H1 (cell line): ENCODE results near the gene NHSL2. TPM values are rescaled to one million over a fixed set of nuclear protein-coding genes. Genes with fewer than 3 reads are reported as not detected.

ENCODE experiments used
- CTCF ChIA-PET: fragments of 300-600 bp; sonication (Branson Sonifier 250); formaldehyde crosslinking; loops from one replicate; lab custom pipeline; 2021; ENCODE audit not compliant: partially characterized antibody; lab: Charles Lee
- POLR2A ChIA-PET: fragments of 300-600 bp; sonication (Branson Sonifier 250); formaldehyde crosslinking; loops from one replicate; lab custom pipeline; 2021; ENCODE audit warnings: inconsistent platforms; ENCODE audit not compliant: partially characterized antibody; lab: Charles Lee
- DNase-seq, 2 experiments: peaks; one replicate each; pipeline versions ENCODE4 v3.0.0 to v3.0.0-alpha.2; 2010 to 2022; ENCODE audit warnings: low spot score in 2 of 2, low read depth in 1 of 2, mixed read lengths in 1 of 2
- FAIRE-seq: peaks from 2 replicates; lab custom pipeline; 2011; peaks lifted over from hg19 to GRCh38; lab: Jason Lieb, UNC
- H2AFZ ChIP-seq: 2 replicates; pipeline ENCODE4 v1.8.1; 2012; ENCODE audit warnings: low read length, inconsistent platforms
- H2AK5ac ChIP-seq: 2 replicates; pipeline ENCODE4 v1.6.1; 2013; ENCODE audit warnings: low read depth, low read length
- H2BK120ac ChIP-seq: replicated peaks from 2 replicates; pipeline ENCODE3; 2013; ENCODE audit warnings: low read depth, low read length, inconsistent platforms
- H2BK12ac ChIP-seq: 2 replicates; pipeline ENCODE4 v1.6.1; 2013; ENCODE audit warnings: low read depth, low read length
- H2BK15ac ChIP-seq: 2 replicates; pipeline ENCODE4 v1.6.1; 2013; ENCODE audit warnings: low read length
- H2BK20ac ChIP-seq: 2 replicates; pipeline ENCODE4 v1.6.1; 2013; ENCODE audit warnings: low read length
- H2BK5ac ChIP-seq: 2 replicates; pipeline ENCODE4 v1.6.1; 2013; ENCODE audit warnings: low read depth, low read length
- H3K14ac ChIP-seq: 2 replicates; pipeline ENCODE4 v1.6.1; 2013; ENCODE audit warnings: inconsistent platforms; ENCODE audit not compliant: insufficient read length
- H3K18ac ChIP-seq: 2 replicates; pipeline ENCODE4 v1.6.1; 2013; ENCODE audit warnings: low read length; ENCODE audit errors: extremely low read depth
- H3K23ac ChIP-seq: 2 replicates; pipeline ENCODE4 v1.6.1; 2013; ENCODE audit warnings: inconsistent platforms; ENCODE audit not compliant: insufficient read length
- H3K23me2 ChIP-seq: 2 replicates; pipeline ENCODE4 v1.6.1; 2013; ENCODE audit warnings: low read depth, low read length
- H3K27ac ChIP-seq: 2 replicates; pipeline ENCODE4 v1.6.1; 2011; ENCODE audit warnings: low read depth, low read length, inconsistent platforms
- H3K27me3 ChIP-seq, 4 experiments: replicated peaks in 1 of 4; 1 replicate in 1 of 4; 2 replicates in 3 of 4; pipeline versions ENCODE4 v1.6.1 to v1.8.1; 2011 to 2013; ENCODE audit warnings: low read length in 3 of 4, mild to moderate bottlenecking in 3 of 4, inconsistent platforms in 2 of 4, mixed read lengths in 2 of 4, moderate library complexity in 1 of 4; ENCODE audit not compliant: control insufficient read depth in 3 of 4, insufficient read depth in 3 of 4; ENCODE audit errors: extremely low read depth in 1 of 4
- H3K36me3 ChIP-seq, 4 experiments: 2 replicates each; pipeline versions ENCODE4 v1.6.1 to v1.8.1; 2011 to 2013; ENCODE audit warnings: mild to moderate bottlenecking in 4 of 4, low read length in 3 of 4, moderate library complexity in 2 of 4, control low read depth in 1 of 4, inconsistent platforms in 1 of 4; ENCODE audit not compliant: insufficient read depth in 4 of 4, control insufficient read depth in 2 of 4
- H3K4ac ChIP-seq: replicated peaks from 2 replicates; pipeline ENCODE3; 2013; ENCODE audit warnings: low read length, low read depth, mixed read lengths, inconsistent platforms; ENCODE audit not compliant: insufficient read length
- H3K4me1 ChIP-seq, 4 experiments: replicated peaks in 1 of 4; 1 replicate in 1 of 4; 2 replicates in 3 of 4; pipeline versions ENCODE4 v1.6.1 to v1.8.1; 2011 to 2013; ENCODE audit warnings: low read length in 3 of 4, inconsistent platforms in 2 of 4, mixed read lengths in 1 of 4; ENCODE audit not compliant: insufficient read depth in 4 of 4, control insufficient read depth in 3 of 4
- H3K4me2 ChIP-seq, 2 experiments: 2 replicates each; pipeline versions ENCODE4 v1.6.1 to v1.8.1; 2011 to 2013; ENCODE audit warnings: low read depth in 2 of 2, low read length in 2 of 2, control low read depth in 1 of 2, inconsistent platforms in 1 of 2, mild to moderate bottlenecking in 1 of 2; ENCODE audit not compliant: insufficient read depth in 1 of 2
- H3K4me3 ChIP-seq, 4 experiments: fragments of 200-600, 300-600 bp in 1 of 4; sonication (generic), shearing (Covaris generic), sonication (Bioruptor Twin) in 1 of 4; 2 replicates each; pipeline versions ENCODE4 v1.5.1 to v1.8.1; 2011 to 2016; ENCODE audit warnings: low read length in 4 of 4, low read depth in 3 of 4, control low read depth in 2 of 4, inconsistent platforms in 2 of 4, mild to moderate bottlenecking in 2 of 4, mixed read lengths in 1 of 4, moderate library complexity in 1 of 4; ENCODE audit not compliant: insufficient read depth in 2 of 4; ENCODE audit errors: extremely low read depth in 1 of 4
- H3K56ac ChIP-seq: replicated peaks from 2 replicates; pipeline ENCODE3; 2013; ENCODE audit warnings: low read depth, mild to moderate bottlenecking, mixed read lengths, low read length, inconsistent platforms; ENCODE audit not compliant: insufficient read length
- H3K79me1 ChIP-seq: 2 replicates; pipeline ENCODE4 v1.6.1; 2013; ENCODE audit warnings: low read depth, low read length, control low read depth
- H3K79me2 ChIP-seq, 2 experiments: 2 replicates each; pipeline versions ENCODE4 v1.6.1 to v1.8.1; 2012 to 2013; ENCODE audit warnings: low read length in 2 of 2, mild to moderate bottlenecking in 2 of 2, inconsistent platforms in 1 of 2; ENCODE audit not compliant: insufficient read depth in 2 of 2, control insufficient read depth in 1 of 2
- H3K9ac ChIP-seq, 4 experiments: replicated peaks in 1 of 4; 1 replicate in 1 of 4; 2 replicates in 3 of 4; pipeline versions ENCODE4 v1.6.1 to v1.8.1; 2011 to 2013; ENCODE audit warnings: low read depth in 3 of 4, low read length in 3 of 4, control low read depth in 2 of 4, mild to moderate bottlenecking in 2 of 4, moderate library complexity in 2 of 4, inconsistent platforms in 1 of 4; ENCODE audit errors: extremely low read depth in 1 of 4
- H3K9me3 ChIP-seq, 2 experiments: 2 replicates each; pipeline versions ENCODE4 v1.6.1 to v1.8.1; 2012 to 2013; ENCODE audit warnings: mild to moderate bottlenecking in 2 of 2, moderate library complexity in 2 of 2, control low read depth in 1 of 2, inconsistent platforms in 1 of 2, low read depth in 1 of 2, low read length in 1 of 2, mixed read lengths in 1 of 2; ENCODE audit not compliant: insufficient read depth in 2 of 2
- H4K20me1 ChIP-seq, 2 experiments: replicated peaks in 1 of 2; 2 replicates each; pipeline versions ENCODE3 to v1.8.1; 2011 to 2013; ENCODE audit warnings: inconsistent platforms in 2 of 2, low read length in 2 of 2, mild to moderate bottlenecking in 1 of 2; ENCODE audit not compliant: insufficient read depth in 2 of 2, control insufficient read depth in 1 of 2
- H4K5ac ChIP-seq: 2 replicates; pipeline ENCODE4 v1.6.1; 2013; ENCODE audit warnings: low read length, low read depth, mixed read lengths, inconsistent platforms; ENCODE audit not compliant: insufficient read length
- H4K8ac ChIP-seq: 2 replicates; pipeline ENCODE4 v1.8.0; 2013; ENCODE audit warnings: mild to moderate bottlenecking, moderate library complexity, low read length, inconsistent platforms; ENCODE audit not compliant: insufficient read depth; ENCODE audit errors: extremely low read depth
- H4K91ac ChIP-seq: replicated peaks from 2 replicates; pipeline ENCODE3; 2013; ENCODE audit warnings: low read length, mixed read lengths, inconsistent platforms; ENCODE audit not compliant: insufficient read length
- CBX8 ChIP-seq: fragments of 300-800, 300-1000 bp; sonication (generic); IDR thresholded peaks from 2 replicates; pipeline ENCODE4 v1.7.1; 2016; ENCODE audit warnings: low read depth, low read length, borderline replicate concordance
- CREB1 ChIP-seq: IDR thresholded peaks from 2 replicates; pipeline ENCODE4 v1.6.1; 2012; ENCODE audit warnings: inconsistent platforms
- SP2 ChIP-seq: IDR thresholded peaks from 2 replicates; pipeline ENCODE4 v1.6.1; 2012; ENCODE audit warnings: mild to moderate bottlenecking, low read length, inconsistent platforms
- SP4 ChIP-seq: IDR thresholded peaks from 2 replicates; pipeline ENCODE4 v1.6.1; 2012; ENCODE audit warnings: low read length, inconsistent platforms
- WGBS, 2 experiments: shearing (Covaris generic) in 1 of 2; methylation state at CpG; one replicate each; pipeline versions ENCODE4 v1.1.6 to v1.1.7; 2013 to 2015; ENCODE audit warnings: low lambda C conversion rate in 2 of 2, mixed read lengths in 2 of 2, inconsistent platforms in 1 of 2, low coverage in 1 of 2, missing lambda C conversion rate in 1 of 2; ENCODE audit not compliant: insufficient replicate concordance in 2 of 2, insufficient coverage in 1 of 2, insufficient read length in 1 of 2; ENCODE audit errors: extremely low coverage in 1 of 2, missing lambda C conversion rate in 1 of 2; 5-methylcytosine and 5-hydroxymethylcytosine counted together
- polyA plus RNA-seq, 7 experiments: library from polyadenylated mRNA; depleted of rRNA in 3 of 7; stranded (reverse) in 5 of 7; unstranded in 2 of 7; fragments of >200 nt in 5 of 7; fragments of 200-250 nt in 2 of 7; gene quantifications; 1 replicate in 5 of 7; 2 replicates in 1 of 7; 4 replicates in 1 of 7; pipeline versions ENCODE4 v1.2.1 to v1.2.3, GENCODE V29; 2011 to 2013; ENCODE audit warnings: missing spikeins in 2 of 7, mixed read lengths in 2 of 7
- total RNA-seq: library from RNA; stranded (reverse); fragmentation: NEBNext Ultra II Directional; extraction: Animal tissue kit (Norgen Biotek cat#: 25700); gene quantifications from 2 replicates; pipeline ENCODE4 v1.2.1, GENCODE V29; 2021

The NHSL2 gene
- total and polyA plus RNA-seq, 2 of the 8 experiments (the other 6 are each of a cell fraction or from before 2014, with no cell fraction given): 3.7 to 7.2 TPM

DNA sequence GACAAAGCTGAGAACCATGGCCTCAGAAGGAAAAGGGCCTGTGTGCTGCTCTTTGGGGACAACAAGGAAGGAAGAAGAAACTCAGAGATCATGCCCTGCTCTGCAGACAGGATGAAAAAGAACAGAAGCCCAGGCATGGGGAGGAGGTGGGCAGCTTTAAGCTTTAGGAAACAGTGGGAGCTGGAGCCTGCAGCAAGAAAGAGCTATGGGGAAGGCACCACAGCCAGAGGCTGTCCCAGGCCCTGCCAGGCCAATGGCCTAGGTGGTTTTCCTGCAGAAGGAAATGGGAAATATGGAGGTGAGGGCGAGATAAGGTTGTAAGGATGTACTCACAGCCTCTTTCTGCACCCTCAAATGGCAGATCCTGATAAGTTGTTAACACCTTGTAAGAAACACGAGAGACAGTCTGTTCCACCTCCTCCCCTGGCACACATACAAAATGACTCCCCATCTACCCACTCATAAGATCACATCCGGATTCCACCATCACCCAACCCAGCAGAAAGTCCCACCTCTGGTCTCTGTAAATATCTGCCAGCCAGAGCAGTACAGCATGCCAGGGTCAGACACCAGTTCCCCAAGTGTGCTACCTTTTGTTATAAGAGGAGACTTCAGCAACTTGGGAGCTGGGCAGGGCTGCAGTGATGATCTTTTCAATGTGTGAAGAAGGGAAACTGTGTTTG lies 115.8 kb downstream of the NHSL2 start:
- Histone ChIP-seq H4K20me1 (no peaks in the 10 kb centered on the region), H2BK20ac (no peak overlapping the region), H4K91ac (no peak overlapping the region), H2BK5ac (no peak overlapping the region), H3K4me1 (peaks cover 0 to 3% (median 0%) of the 10 kb centered on the region in 4 experiments; a peak in 1 of 7 replicates), H3K79me1 (no peaks in the 10 kb centered on the region), H2AFZ (no peak overlapping the region), H2BK120ac (no peak overlapping the region), H4K8ac (no peak overlapping the region), H3K4me3 (no peak overlapping the region), H3K14ac (no peak overlapping the region), H3K27ac (no peak overlapping the region), H4K5ac (no peak overlapping the region), H3K56ac (no peak overlapping the region), H3K18ac (no peak overlapping the region), H3K27me3 (no peaks in the 10 kb centered on the region), H2BK12ac (no peak overlapping the region), H3K36me3 (peaks cover 0 to 2% (median 0%) of the 10 kb centered on the region in 4 experiments; a peak in 1 of 8 replicates), H3K9ac (no peak overlapping the region), H3K79me2 (no peaks in the 10 kb centered on the region), H3K4ac (no peak overlapping the region), H3K23ac (no peak overlapping the region), H3K4me2 (no peak overlapping the region), H3K23me2 (no peaks in the 10 kb centered on the region), H2BK15ac (no peak overlapping the region), H2AK5ac (no peak overlapping the region), H3K9me3 (no peaks in the 10 kb centered on the region)
- FAIRE-seq (no peak), DNase-seq (peak in 1 of 2 experiments; percentile 2)
- ChIA-PET CTCF (interaction anchor here (0.9 to 1.5 kb wide), 5 partner anchors 7 to 105 kb away, joined by 3 to 5 read pairs (median 3); partner anchors contain the start of gene RTL5), POLR2A (no interaction called here)
- no peak for TF ChIP-seq CREB1
- no peak for TF ChIP-seq SP4
- TF ChIP-seq SP2: no peak
- no peak for TF ChIP-seq CBX8
- 92% methylated on average over 3 of the region's 3 CpGs; no CpG with 5 or more reads in 1 of the 2 experiments for WGBS, 2 experiments
